Activated T-cell treated with anti-CD3 and anti-CD28 coated beads, Interleukin-2, amount 50 U/mL, for 72 hours (primary cell): ENCODE measurements around the gene ZNF521. TPM values are rescaled to one million over a fixed set of nuclear protein-coding genes. Genes with fewer than 3 reads are reported as not detected.

Experiments used
- ATAC-seq, 2 donors: fragments of 150-1000 bp; cut with Tn5 transposase; replicated peaks in 1 of 2; 2 replicates each; pipeline ENCODE4 v1.10.0; 2021; ENCODE audit warnings: moderate library complexity in 2 of 2, mild to moderate bottlenecking in 1 of 2
- DNase-seq, 2 donors: peaks; one replicate each; pipeline ENCODE4 v3.0.0; 2021 to 2022; ENCODE audit warnings: mixed read lengths in 1 of 2
- H3K27ac Mint-ChIP-seq: one replicate; pipeline ENCODE4 v1.8.0; 2022; ENCODE audit warnings: mild to moderate bottlenecking, moderate library complexity, mixed read lengths
- H3K27me3 Mint-ChIP-seq: one replicate; pipeline ENCODE4 v1.8.0; 2022; ENCODE audit warnings: low read depth, mixed read lengths
- H3K36me3 Mint-ChIP-seq, 2 donors: one replicate each; pipeline ENCODE4 v1.8.0; 2022; ENCODE audit warnings: mixed read lengths in 2 of 2, mild to moderate bottlenecking in 1 of 2; ENCODE audit not compliant: insufficient read depth in 2 of 2
- H3K4me1 Mint-ChIP-seq: one replicate; pipeline ENCODE4 v1.8.0; 2022; ENCODE audit warnings: low read depth, mixed read lengths
- H3K4me3 Mint-ChIP-seq, 2 donors: one replicate each; pipeline ENCODE4 v1.8.0; 2022; ENCODE audit warnings: mild to moderate bottlenecking in 2 of 2, mixed read lengths in 2 of 2, moderate library complexity in 2 of 2
- H3K9me3 Mint-ChIP-seq, 2 donors: one replicate each; pipeline ENCODE4 v1.8.0; 2022; ENCODE audit warnings: mixed read lengths in 2 of 2
- total RNA-seq, 2 donors: library from RNA; stranded (reverse); gene quantifications; one replicate each; pipeline ENCODE4 v1.2.3, GENCODE V29; 2022

ZNF521 gene
- total RNA-seq, 2 donors from 2014 or later: not detected

GRCh38 chr18:25234322-25234639 is 117.7 kb downstream of the ZNF521 start:
- Mint-ChIP-seq H3K4me3 (no peak overlapping the region), H3K27ac (no peak overlapping the region), H3K27me3 (peaks cover 7% of the 10 kb centered on the region), H3K36me3 (no peaks in the 10 kb centered on the region), H3K9me3 (no peaks in the 10 kb centered on the region), H3K4me1 (no peaks in the 10 kb centered on the region)
- no peak for ATAC-seq
- no peak for DNase-seq

GRCh38 chr18:25233528-25234321 is 118.2 kb downstream of the ZNF521 start:
- no peaks in the 10 kb centered on the region for H3K9me3 Mint-ChIP-seq
- H3K27me3 Mint-ChIP-seq: peaks cover 7% of the 10 kb centered on the region
- H3K4me1 Mint-ChIP-seq: no peaks in the 10 kb centered on the region
- no peak overlapping the region for H3K4me3 Mint-ChIP-seq
- DNase-seq: no peak
- no peaks in the 10 kb centered on the region for H3K36me3 Mint-ChIP-seq
- ATAC-seq: no peak
- no peak overlapping the region for H3K27ac Mint-ChIP-seq

GRCh38 chr18:25231327-25231691 is 120.7 kb downstream of the ZNF521 start:
- no peaks in the 10 kb centered on the region for H3K36me3 Mint-ChIP-seq
- no peak overlapping the region for H3K27ac Mint-ChIP-seq
- H3K27me3 Mint-ChIP-seq: peaks cover 7% of the 10 kb centered on the region
- H3K9me3 Mint-ChIP-seq: no peaks in the 10 kb centered on the region
- H3K4me1 Mint-ChIP-seq: no peaks in the 10 kb centered on the region
- DNase-seq (no peak), ATAC-seq (no peak)
- no peak overlapping the region for H3K4me3 Mint-ChIP-seq

GRCh38 chr18:25230658-25231326 is 121.2 kb downstream of the ZNF521 start:
- ATAC-seq: no peak
- H3K4me3 Mint-ChIP-seq: no peak overlapping the region
- no peaks in the 10 kb centered on the region for H3K36me3 Mint-ChIP-seq
- no peaks in the 10 kb centered on the region for H3K4me1 Mint-ChIP-seq
- peaks cover 7% of the 10 kb centered on the region for H3K27me3 Mint-ChIP-seq
- no peaks in the 10 kb centered on the region for H3K9me3 Mint-ChIP-seq
- no peak for DNase-seq
- H3K27ac Mint-ChIP-seq: no peak overlapping the region

GRCh38 chr18:25229920-25230319 is 122.0 kb downstream of the ZNF521 start:
- no peaks in the 10 kb centered on the region for H3K4me1 Mint-ChIP-seq
- no peaks in the 10 kb centered on the region for H3K9me3 Mint-ChIP-seq
- ATAC-seq (no peak), DNase-seq (no peak)
- no peaks in the 10 kb centered on the region for H3K36me3 Mint-ChIP-seq
- peaks cover 7% of the 10 kb centered on the region for H3K27me3 Mint-ChIP-seq
- H3K27ac Mint-ChIP-seq: no peak overlapping the region
- no peak overlapping the region for H3K4me3 Mint-ChIP-seq

- Mint-ChIP-seq H3K27ac (no peak overlapping the region), H3K4me3 (no peak overlapping the region), H3K36me3 (no peaks in the 10 kb centered on the region), H3K9me3 (no peaks in the 10 kb centered on the region), H3K27me3 (peaks cover 7% of the 10 kb centered on the region), H3K4me1 (no peaks in the 10 kb centered on the region)
- DNase-seq (no peak), ATAC-seq (no peak)
Observed at GRCh38 chr18:25229081-25229480, 122.9 kb downstream of the ZNF521 start.

- peaks cover 7% of the 10 kb centered on the region for H3K27me3 Mint-ChIP-seq
- no peak for ATAC-seq
- H3K4me1 Mint-ChIP-seq: no peaks in the 10 kb centered on the region
- no peak overlapping the region for H3K27ac Mint-ChIP-seq
- no peaks in the 10 kb centered on the region for H3K36me3 Mint-ChIP-seq
- no peak for DNase-seq
- no peak overlapping the region for H3K4me3 Mint-ChIP-seq
- H3K9me3 Mint-ChIP-seq: no peaks in the 10 kb centered on the region
Observed at GRCh38 chr18:25228410-25228809, 123.6 kb downstream of the ZNF521 start.

- Mint-ChIP-seq H3K9me3 (no peaks in the 10 kb centered on the region), H3K27me3 (no peaks in the 10 kb centered on the region), H3K36me3 (no peaks in the 10 kb centered on the region), H3K4me1 (no peaks in the 10 kb centered on the region), H3K4me3 (no peak overlapping the region), H3K27ac (no peak overlapping the region)
- ATAC-seq: no peak
- no peak for DNase-seq
Observed at GRCh38 chr18:25225151-25225550, 126.8 kb downstream of the ZNF521 start.

GRCh38 chr18:25223899-25224886 is 127.8 kb downstream of the ZNF521 start:
- Mint-ChIP-seq H3K4me1 (no peaks in the 10 kb centered on the region), H3K9me3 (no peaks in the 10 kb centered on the region), H3K27ac (no peak overlapping the region), H3K36me3 (no peaks in the 10 kb centered on the region), H3K4me3 (no peak overlapping the region), H3K27me3 (no peaks in the 10 kb centered on the region)
- DNase-seq (no peak), ATAC-seq (no peak)

GRCh38 chr18:25223211-25223610 is 128.8 kb downstream of the ZNF521 start:
- Mint-ChIP-seq H3K9me3 (no peaks in the 10 kb centered on the region), H3K27me3 (no peaks in the 10 kb centered on the region), H3K27ac (no peak overlapping the region), H3K4me3 (no peak overlapping the region), H3K36me3 (no peaks in the 10 kb centered on the region), H3K4me1 (no peaks in the 10 kb centered on the region)
- DNase-seq: no peak
- no peak for ATAC-seq

GRCh38 chr18:25222648-25223047 is 129.3 kb downstream of the ZNF521 start:
- Mint-ChIP-seq H3K4me3 (no peak overlapping the region), H3K36me3 (no peaks in the 10 kb centered on the region), H3K9me3 (peaks cover 0 to 4% of the 10 kb centered on the region in 2 donors)

GRCh38 chr18:25210622-25211021 is 141.3 kb downstream of the ZNF521 start:
- no peak for ATAC-seq
- H3K9me3 Mint-ChIP-seq: no peaks in the 10 kb centered on the region
- no peak for DNase-seq
- H3K4me1 Mint-ChIP-seq: no peaks in the 10 kb centered on the region
- H3K36me3 Mint-ChIP-seq: no peaks in the 10 kb centered on the region
- no peaks in the 10 kb centered on the region for H3K27me3 Mint-ChIP-seq
- H3K27ac Mint-ChIP-seq: no peak overlapping the region
- H3K4me3 Mint-ChIP-seq: no peak overlapping the region

More at GRCh38 chr18:25222648-25223047, 129.3 kb downstream of the ZNF521 start:
- H3K4me1 Mint-ChIP-seq: no peaks in the 10 kb centered on the region
- DNase-seq (no peak), ATAC-seq (no peak)
- no peak overlapping the region for H3K27ac Mint-ChIP-seq
- no peaks in the 10 kb centered on the region for H3K27me3 Mint-ChIP-seq

- Mint-ChIP-seq H3K4me1 (no peaks in the 10 kb centered on the region), H3K4me3 (no peak overlapping the region), H3K27me3 (no peaks in the 10 kb centered on the region), H3K9me3 (no peaks in the 10 kb centered on the region), H3K27ac (no peak overlapping the region), H3K36me3 (no peaks in the 10 kb centered on the region)
- ATAC-seq: no peak
- no peak for DNase-seq
Observed at GRCh38 chr18:25192065-25192464, 159.9 kb downstream of the ZNF521 start.
